DND-41 (cell line): Measurements from ENCODE around the gene GBE1.

Experiments used
- CTCF ChIP-seq: IDR thresholded peaks from 2 replicates; pipeline ENCODE4 v1.5.1; 2012; ENCODE audit warnings: borderline replicate concordance, low read length, moderate library complexity, mild to moderate bottlenecking; ENCODE audit not compliant: poor library complexity, severe bottlenecking; ENCODE audit errors: extremely low read depth
- EZH2 ChIP-seq: IDR thresholded peaks from 3 replicates; pipeline ENCODE4 v1.6.1; 2012; ENCODE audit warnings: borderline replicate concordance, low read depth, mild to moderate bottlenecking, moderate library complexity, low read length, inconsistent platforms; ENCODE audit not compliant: severe bottlenecking

- no peak for TF ChIP-seq CTCF
- no peak for TF ChIP-seq EZH2
Measured at GRCh38 chr3:81782585-81782984, 21.1 kb upstream of the GBE1 start.
